Sigmoid colon (tissue), 7 donors: Measurements from ENCODE around the gene INPP5E. TPM values are rescaled to one million over a fixed set of nuclear protein-coding genes. Genes with fewer than 3 reads are reported as not detected.

Experiments
- DNase-seq: peaks from one replicate; pipeline ENCODE4 v3.0.0-alpha.2; 2019
- H3K27ac ChIP-seq, 4 donors: fragments of 200-600 bp; sonication (generic); one replicate each; pipeline ENCODE4 v1.5.1; 2016 to 2019; ENCODE audit warnings: mild to moderate bottlenecking in 1 of 4
- H3K27me3 ChIP-seq, 3 donors: fragments of 200-600 bp; sonication (generic); one replicate each; pipeline ENCODE4 v1.5.1; 2019; ENCODE audit warnings: mild to moderate bottlenecking in 1 of 3
- H3K36me3 ChIP-seq, 4 donors: fragments of 200-600 bp; sonication (generic); one replicate each; pipeline ENCODE4 v1.5.1; 2016 to 2019
- H3K4me1 ChIP-seq, 4 donors: fragments of 200-600 bp; sonication (generic); one replicate each; pipeline ENCODE4 v1.5.1; 2017 to 2019
- H3K4me3 ChIP-seq, 4 donors: fragments of 200-600 bp; sonication (generic); one replicate each; pipeline ENCODE4 v1.5.1; 2017 to 2019; ENCODE audit warnings: mild to moderate bottlenecking in 2 of 4, moderate library complexity in 1 of 4
- H3K9me3 ChIP-seq, 4 donors: fragments of 200-600 bp in 3 of 4; sonication (generic) in 3 of 4; one replicate each; pipeline versions ENCODE4 v1.5.1 to v1.6.1; 2013 to 2019
- EP300 ChIP-seq, 4 donors: sonication (generic); formaldehyde crosslinking; IDR thresholded peaks; one replicate each; pipeline ENCODE4 v1.6.1; 2017; ENCODE audit warnings: antibody characterized with exemption in 4 of 4
- POLR2A ChIP-seq, 2 donors: fragments of 450-650 bp; IDR thresholded peaks; one replicate each; pipeline ENCODE4 v1.6.1; 2016; ENCODE audit warnings: antibody characterized with exemption in 2 of 2, mild to moderate bottlenecking in 2 of 2, moderate library complexity in 2 of 2
- POLR2AphosphoS5 ChIP-seq, 4 donors: sonication (generic); formaldehyde crosslinking; IDR thresholded peaks; one replicate each; pipeline ENCODE4 v1.6.1; 2017; ENCODE audit warnings: antibody characterized with exemption in 4 of 4
- WGBS, 2 donors: extraction: QIAGEN DNeasy Blood & Tissue Kit; methylation state at CpG; one replicate each; pipeline ENCODE4 v1.1.7; 2013; 5-methylcytosine and 5-hydroxymethylcytosine counted together
- intact Hi-C: fragments of 100-400 bp; cut with DNase I; formaldehyde crosslinking; loops from one replicate; pipeline ENCODE4 v1.15.1; 2023
- polyA plus RNA-seq, 3 donors: library from polyadenylated mRNA; stranded (reverse); fragments of 200-250 nt; gene quantifications; one replicate each; pipeline ENCODE4 v1.2.3, GENCODE V29; 2013
- total RNA-seq, 4 donors: library from RNA; depleted of rRNA; stranded (reverse); fragments of >200 nt; gene quantifications; one replicate each; pipeline ENCODE4 v1.1.0, GENCODE V29; 2016
- TF ChIP-seq, protein P1 (sequence below), 4 experiments: fragments of 450-650 bp in 3 of 4; fragments of 200-600 bp in 1 of 4; IDR thresholded peaks; one replicate each; pipeline ENCODE4 v1.5.1; 2016 to 2019; ENCODE audit warnings: antibody characterized with exemption in 4 of 4, mild to moderate bottlenecking in 3 of 4, moderate library complexity in 2 of 4
- donor health status: healthy with polysubstance abuse.
- donor health status: Bipolar disorder and iron deficiency.
- donor health status: healthy.

The INPP5E gene
- total and polyA plus RNA-seq, 7 donors = 1.8 to 12.2 (median 5.6) TPM

GRCh38 chr9:136466155-136466541 lies 26.5 kb upstream of the INPP5E start:
- Histone ChIP-seq H3K36me3 (peaks cover 44 to 100% (median 86%) of the 10 kb centered on the region in 4 donors), H3K27ac (no peak overlapping the region), H3K27me3 (no peaks in the 10 kb centered on the region), H3K4me3 (no peak overlapping the region), H3K9me3 (no peaks in the 10 kb centered on the region), H3K4me1 (no peaks in the 10 kb centered on the region)
- intact Hi-C loops = no loop called here
- TF ChIP-seq, protein P1, sequence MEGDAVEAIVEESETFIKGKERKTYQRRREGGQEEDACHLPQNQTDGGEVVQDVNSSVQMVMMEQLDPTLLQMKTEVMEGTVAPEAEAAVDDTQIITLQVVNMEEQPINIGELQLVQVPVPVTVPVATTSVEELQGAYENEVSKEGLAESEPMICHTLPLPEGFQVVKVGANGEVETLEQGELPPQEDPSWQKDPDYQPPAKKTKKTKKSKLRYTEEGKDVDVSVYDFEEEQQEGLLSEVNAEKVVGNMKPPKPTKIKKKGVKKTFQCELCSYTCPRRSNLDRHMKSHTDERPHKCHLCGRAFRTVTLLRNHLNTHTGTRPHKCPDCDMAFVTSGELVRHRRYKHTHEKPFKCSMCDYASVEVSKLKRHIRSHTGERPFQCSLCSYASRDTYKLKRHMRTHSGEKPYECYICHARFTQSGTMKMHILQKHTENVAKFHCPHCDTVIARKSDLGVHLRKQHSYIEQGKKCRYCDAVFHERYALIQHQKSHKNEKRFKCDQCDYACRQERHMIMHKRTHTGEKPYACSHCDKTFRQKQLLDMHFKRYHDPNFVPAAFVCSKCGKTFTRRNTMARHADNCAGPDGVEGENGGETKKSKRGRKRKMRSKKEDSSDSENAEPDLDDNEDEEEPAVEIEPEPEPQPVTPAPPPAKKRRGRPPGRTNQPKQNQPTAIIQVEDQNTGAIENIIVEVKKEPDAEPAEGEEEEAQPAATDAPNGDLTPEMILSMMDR (IDR thresholded peaks at IDR 0.05) = no peak
- TF ChIP-seq POLR2AphosphoS5 (IDR thresholded peaks at IDR 0.05) (no peak), EP300 (IDR thresholded peaks at IDR 0.05) (no peak), POLR2A (IDR thresholded peaks at IDR 0.05) (no peak)
- DNase-seq = no peak
- WGBS, 2 donors = 97% methylated on average over 30 of the region's 30 CpGs

GRCh38 chr9:136465500-136466154 lies 26.0 kb upstream of the INPP5E start:
- no peaks in the 10 kb centered on the region for H3K9me3 ChIP-seq
- H3K36me3 ChIP-seq = peaks cover 44 to 100% (median 86%) of the 10 kb centered on the region in 4 donors
- H3K4me3 ChIP-seq = no peak overlapping the region
- TF ChIP-seq, protein P1 (IDR thresholded peaks at IDR 0.05) = no peak
- TF ChIP-seq EP300 (IDR thresholded peaks at IDR 0.05) (no peak), POLR2AphosphoS5 (IDR thresholded peaks at IDR 0.05) (no peak), POLR2A (IDR thresholded peaks at IDR 0.05) (no peak)
- no peak for DNase-seq
- intact Hi-C loops = no loop called here
- no peaks in the 10 kb centered on the region for H3K4me1 ChIP-seq
- H3K27me3 ChIP-seq = no peaks in the 10 kb centered on the region
- 96% methylated on average over 27 of the region's 27 CpGs for WGBS, 2 donors
- H3K27ac ChIP-seq = no peak overlapping the region

DNA sequence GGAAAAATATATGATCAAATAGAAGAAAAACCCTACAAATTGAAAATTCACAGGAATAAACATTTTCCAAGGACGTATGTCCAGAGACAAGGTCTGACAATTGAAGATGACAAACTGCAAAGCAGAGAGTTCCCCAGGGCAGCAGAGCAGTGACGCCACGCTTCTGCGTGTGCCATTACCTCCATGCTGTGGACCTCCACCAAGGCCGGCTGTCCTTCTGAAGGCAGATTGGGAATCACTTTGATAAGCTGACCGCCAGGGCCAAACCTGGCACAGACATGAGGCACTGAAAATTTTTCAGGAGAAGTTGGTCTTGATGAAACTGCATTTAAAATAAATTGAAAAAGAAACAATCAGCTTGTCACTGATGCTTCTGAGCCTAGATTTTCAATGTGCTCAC lies 24.6 kb upstream of the INPP5E start:
- Histone ChIP-seq H3K27me3 (no peaks in the 10 kb centered on the region), H3K36me3 (peaks cover 49 to 100% (median 85%) of the 10 kb centered on the region in 4 donors), H3K4me1 (no peaks in the 10 kb centered on the region), H3K27ac (no peak overlapping the region), H3K4me3 (no peak overlapping the region), H3K9me3 (no peaks in the 10 kb centered on the region)
- no peak for TF ChIP-seq EP300 (IDR thresholded peaks at IDR 0.05)
- TF ChIP-seq, protein P1 (IDR thresholded peaks at IDR 0.05) = no peak
- TF ChIP-seq POLR2A (IDR thresholded peaks at IDR 0.05) = no peak
- TF ChIP-seq POLR2AphosphoS5 (IDR thresholded peaks at IDR 0.05) = no peak
- intact Hi-C loops = no loop called here
- no peak for DNase-seq
- WGBS, 2 donors = 95 to 96% methylated on average over 6 of the region's 6 CpGs

DNA sequence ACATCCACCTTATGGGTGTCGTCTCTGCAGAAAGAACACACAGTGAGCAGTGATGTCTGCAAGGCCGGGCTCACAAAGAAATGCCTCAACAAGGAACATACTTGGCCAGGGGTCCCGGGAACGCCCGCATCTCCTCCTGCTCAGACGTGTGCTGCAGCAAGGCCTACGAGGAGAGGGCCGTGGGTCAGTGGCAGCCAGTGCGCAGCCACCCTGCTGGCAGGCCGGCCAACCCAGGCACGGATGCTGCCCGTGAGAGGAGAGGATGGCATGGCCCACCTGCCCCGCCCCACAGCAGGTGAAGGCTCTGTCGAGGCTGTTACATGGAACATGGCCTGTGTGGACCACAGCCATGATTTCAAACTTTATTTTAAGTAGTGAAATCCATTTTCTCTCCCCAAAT lies 23.9 kb upstream of the INPP5E start:
- Histone ChIP-seq H3K27me3 (no peaks in the 10 kb centered on the region), H3K36me3 (peaks cover 56 to 100% (median 88%) of the 10 kb centered on the region in 4 donors), H3K4me1 (no peaks in the 10 kb centered on the region), H3K27ac (no peak overlapping the region), H3K4me3 (no peak overlapping the region), H3K9me3 (no peaks in the 10 kb centered on the region)
- WGBS, 2 donors = 95% methylated on average over 14 of the region's 14 CpGs
- no peak for DNase-seq
- intact Hi-C loops = no loop called here
- TF ChIP-seq POLR2AphosphoS5 (IDR thresholded peaks at IDR 0.05) (no peak), EP300 (IDR thresholded peaks at IDR 0.05) (no peak), POLR2A (IDR thresholded peaks at IDR 0.05) (no peak)
- TF ChIP-seq, protein P1 (IDR thresholded peaks at IDR 0.05) = no peak

GRCh38 chr9:136462664-136463063 lies 23.0 kb upstream of the INPP5E start:
- no peaks in the 10 kb centered on the region for H3K27me3 ChIP-seq
- 94 to 97% methylated on average over 17 of the region's 17 CpGs for WGBS, 2 donors
- DNase-seq = no peak
- peaks cover 56 to 100% (median 86%) of the 10 kb centered on the region in 4 donors for H3K36me3 ChIP-seq
- no peaks in the 10 kb centered on the region for H3K9me3 ChIP-seq
- intact Hi-C loops = no loop called here
- H3K4me3 ChIP-seq = no peak overlapping the region
- no peaks in the 10 kb centered on the region for H3K4me1 ChIP-seq
- no peak overlapping the region for H3K27ac ChIP-seq
- no peak for TF ChIP-seq POLR2A (IDR thresholded peaks at IDR 0.05)
- TF ChIP-seq, protein P1 (IDR thresholded peaks at IDR 0.05) = no peak
- TF ChIP-seq POLR2AphosphoS5 (IDR thresholded peaks at IDR 0.05) = no peak
- no peak for TF ChIP-seq EP300 (IDR thresholded peaks at IDR 0.05)
